Uterus (tissue), 2 donors: ENCODE measurements around the gene SPAG7.

Experiments used
- CTCF ChIP-seq, 4 experiments: fragments of 200-600 bp in 2 of 4; fragments of 450-650 bp in 2 of 4; sonication (generic) in 2 of 4; IDR thresholded peaks; one replicate each; pipeline ENCODE4 v1.5.1; 2016 to 2019; ENCODE audit warnings: antibody characterized with exemption in 4 of 4, mild to moderate bottlenecking in 2 of 4, moderate library complexity in 1 of 4
- POLR2A ChIP-seq, 2 donors: fragments of 450-650 bp; IDR thresholded peaks; one replicate each; pipeline ENCODE4 v1.6.1; 2016; ENCODE audit warnings: antibody characterized with exemption in 2 of 2, mild to moderate bottlenecking in 1 of 2, moderate library complexity in 1 of 2

GRCh38 chr17:4950075-4950745, 17.4 kb downstream of the SPAG7 start:
- peak in 1 of 2 donors; percentile 4 for TF ChIP-seq POLR2A (IDR thresholded peaks at IDR 0.05)
- no peak for TF ChIP-seq CTCF (IDR thresholded peaks at IDR 0.05)
